Stimulated activated CD4-positive, alpha-beta T cell treated with anti-CD3 and anti-CD28 coated beads, TNF-alpha, amount 100 ng/mL, for 48 hours (primary cell): ENCODE data around the gene PALLD.
"Not testable (repeated sequence)": the region's sequence is repeated elsewhere in the genome, so short reads cannot be mapped to it uniquely, and the experiment has no call there.

Source experiments
- DNase-seq, 3 donors: peaks; one replicate each; pipeline ENCODE4 v3.0.0-alpha.2; 2020; ENCODE audit warnings: low read depth in 3 of 3

PALLD gene

GRCh38 chr4:168707205-168707604 is 210.4 kb downstream of the PALLD start:
- DNase-seq, result no peak

DNA sequence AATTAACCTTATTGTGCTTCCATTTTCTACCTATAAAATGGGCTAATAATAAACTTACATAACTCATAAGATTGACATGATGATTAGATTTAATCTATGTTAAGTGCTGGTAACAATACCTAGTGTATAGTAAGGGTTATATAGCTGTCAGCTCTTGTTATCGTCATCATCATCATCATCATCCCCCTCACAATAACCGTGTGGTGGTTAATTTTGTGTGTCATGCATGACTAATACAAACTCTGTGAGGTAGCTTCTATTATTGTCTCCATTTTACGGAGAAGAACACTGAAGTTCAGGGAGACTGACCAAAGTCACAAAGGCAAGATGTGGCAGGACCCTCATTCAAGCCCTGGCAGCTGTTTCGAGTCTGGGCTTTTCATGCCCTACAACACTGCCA is 211.3 kb downstream of the PALLD start:
- no peak for DNase-seq

GRCh38 chr4:168710353-168710946 is 213.6 kb downstream of the PALLD start:
- DNase-seq, result no peak

GRCh38 chr4:168711197-168712140 is 214.6 kb downstream of the PALLD start:
- no peak for DNase-seq

DNA sequence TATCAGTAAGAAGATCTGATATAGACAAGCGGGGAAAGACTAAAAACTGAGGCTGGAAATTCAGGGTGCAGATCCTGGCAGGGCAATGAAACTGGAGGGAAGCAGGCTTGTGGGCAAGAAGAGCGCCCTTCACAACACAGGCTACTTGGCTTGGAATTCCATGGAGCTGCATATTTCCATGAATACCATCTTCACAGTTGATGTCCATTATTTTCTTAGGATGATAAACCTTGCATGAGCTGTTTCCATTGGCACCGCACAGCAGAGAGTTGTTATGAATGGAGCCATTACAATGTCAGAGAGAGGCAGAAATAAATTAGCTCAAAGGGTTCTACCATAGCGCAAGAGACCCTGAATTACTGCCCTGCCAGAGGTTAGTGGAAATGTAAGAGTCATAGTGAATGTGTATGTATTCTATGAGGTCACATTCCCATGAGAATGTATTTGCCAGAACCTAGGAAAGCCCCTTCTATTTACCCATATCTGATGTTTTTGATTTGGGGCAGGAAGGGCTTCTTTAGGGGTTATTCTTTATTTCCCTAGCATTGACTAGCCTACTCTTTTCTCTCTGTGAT is 215.6 kb downstream of the PALLD start:
- DNase-seq, result no peak

GRCh38 chr4:168713253-168713652 is 216.4 kb downstream of the PALLD start:
- no peak for DNase-seq

DNA sequence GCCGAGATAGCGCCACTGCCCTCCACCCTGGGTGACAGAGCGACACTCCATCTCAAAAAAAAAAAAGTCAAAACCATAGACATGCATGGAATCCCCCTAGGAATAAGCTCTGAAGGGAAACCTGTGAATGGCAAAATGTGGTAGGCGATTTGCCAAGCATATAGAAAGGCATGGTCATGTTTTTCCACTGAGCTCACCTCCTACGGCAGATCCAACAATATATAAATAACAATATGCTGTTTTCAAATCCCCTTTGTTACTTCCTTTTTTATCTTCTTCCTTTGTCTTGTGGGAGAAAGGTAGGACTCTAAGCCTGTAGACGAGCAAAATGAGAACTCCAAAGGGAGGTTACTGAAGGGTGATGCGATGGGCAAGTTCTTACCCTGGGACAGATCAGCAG is 219.0 kb downstream of the PALLD start:
- no peak for DNase-seq

DNA sequence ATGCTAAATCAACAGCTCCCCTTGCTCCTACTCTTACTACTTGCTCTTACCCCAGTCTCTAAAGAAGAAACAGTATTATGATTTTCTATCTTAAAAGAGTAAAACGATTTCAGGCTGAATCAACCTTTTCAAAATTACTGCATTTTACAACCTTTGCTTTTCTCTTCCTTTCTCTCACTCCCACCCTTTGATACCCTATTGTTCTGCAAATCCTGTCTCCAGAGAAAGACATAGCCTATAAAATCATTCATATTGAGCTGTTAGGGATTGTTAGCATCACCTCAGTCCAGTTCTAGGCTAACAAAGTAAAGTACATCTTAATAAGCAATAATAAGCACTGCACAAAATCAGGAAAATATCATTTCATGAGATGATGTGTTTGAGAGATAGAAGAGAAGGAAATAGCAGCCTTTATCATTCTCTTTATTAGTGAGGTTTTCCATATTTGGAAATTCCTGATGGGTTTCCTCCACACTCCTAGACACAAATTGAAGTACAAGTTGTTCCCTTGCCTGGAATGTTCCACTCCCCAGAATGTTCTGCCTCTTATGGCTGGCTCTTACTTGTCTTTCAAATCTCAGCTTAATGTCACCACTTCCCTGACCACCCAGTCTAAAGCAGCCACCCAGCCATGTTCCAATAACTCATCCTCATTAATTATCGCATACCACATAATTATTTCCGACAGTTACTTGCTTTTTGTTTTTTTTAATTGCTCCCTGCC is 219.7 kb downstream of the PALLD start:
- DNase-seq, result no peak

- no peak for DNase-seq
Observed at GRCh38 chr4:168717847-168718246, 221.0 kb downstream of the PALLD start.

GRCh38 chr4:168719725-168720124 is 222.9 kb downstream of the PALLD start:
- no peak for DNase-seq

- DNase-seq, result no peak
Observed at GRCh38 chr4:168720396-168720900, 223.6 kb downstream of the PALLD start.

DNA sequence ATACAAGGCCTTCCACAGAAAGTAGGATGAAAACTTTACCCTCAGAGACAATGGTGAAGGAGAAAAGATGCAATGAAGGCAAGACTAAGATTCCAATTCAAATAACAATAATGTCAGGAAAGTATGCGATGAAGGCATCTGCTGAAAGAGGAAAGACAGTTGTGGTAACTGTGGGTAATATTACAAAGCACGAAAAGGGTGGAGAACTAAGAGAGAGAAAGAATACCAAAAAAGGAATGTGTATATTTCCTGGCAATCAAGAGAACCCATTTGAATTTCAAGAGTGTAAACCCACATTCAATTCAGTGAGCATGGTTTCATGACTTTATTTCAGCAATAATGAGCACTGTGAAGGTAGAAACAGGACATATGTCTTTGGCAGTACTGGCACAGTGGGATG is 225.5 kb downstream of the PALLD start:
- no peak for DNase-seq

DNA sequence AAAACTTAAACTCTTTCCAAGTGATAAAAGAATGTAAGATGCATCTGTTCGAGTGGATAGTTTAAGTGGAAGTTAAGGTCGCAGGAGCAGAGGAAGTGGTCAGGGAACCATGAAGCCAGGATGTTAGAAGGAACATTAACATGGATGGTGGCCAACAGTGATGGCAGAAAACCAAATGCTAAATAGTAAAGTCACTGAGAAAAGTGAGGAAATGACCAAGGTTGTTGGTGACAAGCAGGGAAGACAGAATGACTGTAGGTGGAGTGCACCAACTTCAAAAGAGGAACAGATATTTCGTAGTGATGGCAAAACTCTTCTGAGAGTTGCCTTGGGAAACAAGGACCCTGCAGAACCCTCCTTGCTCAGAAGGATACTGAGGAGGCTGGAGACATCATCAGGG is 226.2 kb downstream of the PALLD start:
- no peak for DNase-seq

- no peak for DNase-seq
Observed at GRCh38 chr4:168723569-168723968, 226.7 kb downstream of the PALLD start.

DNA sequence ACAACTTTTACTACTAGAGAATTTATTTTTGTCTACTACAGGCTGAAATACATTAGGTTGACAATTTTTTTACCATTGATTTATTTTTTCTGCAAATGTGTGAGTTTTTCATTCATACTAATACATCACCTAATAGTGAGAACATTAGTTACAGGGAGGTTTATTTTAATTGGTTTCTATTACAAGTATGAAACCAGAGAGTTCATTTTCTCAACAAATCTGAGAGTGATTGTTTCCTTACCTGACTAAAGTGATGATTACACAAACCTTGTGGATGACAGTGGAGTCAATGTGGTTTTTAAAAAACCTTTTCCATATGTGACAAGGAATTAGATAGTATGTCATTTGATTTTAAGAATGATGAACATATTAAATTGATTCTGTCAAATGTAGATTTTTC is 227.4 kb downstream of the PALLD start:
- DNase-seq, result no peak

DNA sequence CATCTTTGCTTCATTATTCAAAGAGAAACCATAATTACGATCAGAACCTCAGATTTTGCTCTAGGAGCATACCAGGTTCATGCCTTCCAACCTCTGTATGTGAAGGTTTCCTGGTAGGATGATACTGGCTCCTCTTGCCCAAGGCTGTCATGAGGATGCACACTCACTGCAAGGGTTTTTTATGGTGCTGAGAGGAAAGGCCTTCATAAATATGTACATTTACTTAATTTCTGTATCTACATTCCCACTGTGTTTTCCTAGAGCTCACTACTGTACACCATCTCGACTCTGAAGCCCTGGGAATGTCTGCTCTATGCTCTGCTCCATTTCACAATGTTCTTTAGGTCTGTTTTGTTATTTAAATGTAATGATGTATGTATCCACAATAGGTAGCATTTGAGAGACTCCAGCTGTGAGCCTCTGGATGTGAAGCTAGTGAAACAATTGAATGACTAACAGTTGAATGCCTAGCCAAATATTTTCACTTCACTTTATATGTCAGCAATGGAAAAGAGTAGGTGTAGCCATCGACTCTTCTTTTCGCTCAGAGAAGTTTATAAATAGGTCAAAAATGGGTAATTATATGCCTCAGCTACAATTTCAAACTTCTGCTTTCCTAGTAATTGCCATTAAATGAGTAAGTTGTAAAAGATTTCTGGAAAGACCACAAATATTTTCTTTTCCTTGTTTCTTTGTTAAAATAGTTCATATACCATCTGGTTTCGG is 228.0 kb downstream of the PALLD start:
- no peak for DNase-seq

- no peak for DNase-seq
Observed at GRCh38 chr4:168725930-168726329, 229.1 kb downstream of the PALLD start.

DNA sequence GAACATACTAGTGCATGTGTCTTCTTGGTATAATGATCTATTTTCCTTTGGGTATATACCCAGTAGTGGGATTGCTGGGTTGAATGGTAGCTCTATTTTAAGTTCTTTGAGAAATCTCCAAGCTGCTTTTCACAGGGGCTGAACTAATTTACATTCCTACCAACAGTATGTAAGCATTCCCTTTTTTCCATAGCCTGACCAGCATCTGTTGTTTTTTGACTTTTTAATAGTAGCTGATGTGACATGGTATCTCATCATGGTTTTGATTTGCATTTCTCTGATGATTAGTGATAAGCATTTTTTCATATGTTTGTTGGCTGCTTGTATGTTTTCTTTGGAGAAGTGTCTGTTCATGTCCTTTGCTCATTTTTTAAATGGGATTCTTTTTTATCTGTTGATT is 230.3 kb downstream of the PALLD start:
- not testable (repeated sequence) for DNase-seq

DNA sequence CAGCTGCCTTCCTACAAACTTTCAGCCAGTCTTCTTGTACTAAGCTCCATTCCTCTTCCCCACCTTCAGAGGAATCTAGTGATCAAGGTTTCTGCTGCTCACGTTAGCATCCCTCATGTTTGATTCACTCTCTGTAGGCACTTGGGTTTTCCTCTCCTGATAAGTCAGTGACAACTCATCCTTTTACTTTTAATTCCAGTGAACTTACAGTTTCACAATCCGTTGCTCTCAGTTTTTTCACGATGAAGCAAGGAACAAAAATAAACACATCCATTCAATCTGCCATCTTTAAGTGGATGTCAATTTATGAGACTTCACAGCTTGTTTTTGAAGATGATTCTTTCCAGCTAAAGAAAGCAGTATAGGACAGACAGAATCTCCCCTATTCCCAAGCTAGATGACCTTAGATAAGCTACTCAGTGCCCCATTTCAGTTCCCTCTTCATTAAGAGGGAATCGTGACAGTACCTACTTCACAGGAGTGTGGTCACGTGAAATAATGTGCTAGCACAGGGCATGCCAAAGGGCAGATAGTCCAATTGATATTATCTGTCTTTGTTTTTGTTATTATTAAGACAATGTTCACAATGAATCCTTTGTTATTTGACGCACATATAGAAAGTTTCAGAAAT is 234.3 kb downstream of the PALLD start:
- no peak for DNase-seq

- DNase-seq, result no peak
Observed at GRCh38 chr4:168731706-168732414, 235.0 kb downstream of the PALLD start.
